ENCODE data around the gene GH1. TPM values are rescaled to one million over a fixed set of nuclear protein-coding genes. Genes with fewer than 3 reads are reported as not detected.

GH1 gene
- total RNA-seq, 1 experiment from 2014 or later, result not detected

Other genes with a start within 250 kb of the GH1 start
- 26.5 and 35.2 TPM in 2 replicates for gene LIMD2, start 218.7 kb downstream of the GH1 start, total RNA-seq (2014; rRNA removed; shearing (Covaris generic))
- gene STRADA, start 177.0 kb downstream of the GH1 start, total RNA-seq (2014; rRNA removed; shearing (Covaris generic)), result 14.7 and 17.3 TPM in 2 replicates
- 106 and 125 TPM in 2 replicates for gene CCDC47, start 145.2 kb downstream of the GH1 start, total RNA-seq (2014; rRNA removed; shearing (Covaris generic))
- gene DDX42, start 144.7 kb downstream of the GH1 start, total RNA-seq (2014; rRNA removed; shearing (Covaris generic)), result 102 and 118 TPM in 2 replicates
- gene PSMC5, start 91.4 kb downstream of the GH1 start, total RNA-seq (2014; rRNA removed; shearing (Covaris generic)), result 54.4 and 63.7 TPM in 2 replicates
- 68.9 and 80.2 TPM in 2 replicates for gene FTSJ3, start 91.2 kb downstream of the GH1 start, total RNA-seq (2014; rRNA removed; shearing (Covaris generic))
- 75.9 and 115 TPM in 2 replicates for gene SMARCD2, start 76.2 kb downstream of the GH1 start, total RNA-seq (2014; rRNA removed; shearing (Covaris generic))
- gene CSH2, start 45.2 kb downstream of the GH1 start, total RNA-seq (2014; rRNA removed; shearing (Covaris generic)), result not detected in 2 replicates
- not detected in 2 replicates for gene GH2, start 36.9 kb downstream of the GH1 start, total RNA-seq (2014; rRNA removed; shearing (Covaris generic))
- gene CSH1, start 22.3 kb downstream of the GH1 start, total RNA-seq (2014; rRNA removed; shearing (Covaris generic)), result not detected in 2 replicates
- not detected in 2 replicates for gene CSHL1, start 7.6 kb downstream of the GH1 start, total RNA-seq (2014; rRNA removed; shearing (Covaris generic))
- not detected in 2 replicates for gene CD79B, start 13.5 kb upstream of the GH1 start, total RNA-seq (2014; rRNA removed; shearing (Covaris generic))
- gene SCN4A, start 54.1 kb upstream of the GH1 start, total RNA-seq (2014; rRNA removed; shearing (Covaris generic)), result not detected in 2 replicates
- 0.08 TPM in 1 of 2 replicates, not detected in the other for gene PRR29, start 79.5 kb upstream of the GH1 start, total RNA-seq (2014; rRNA removed; shearing (Covaris generic))
- gene ICAM2, start 101.8 kb upstream of the GH1 start, total RNA-seq (2014; rRNA removed; shearing (Covaris generic)), result 0.87 TPM in 1 of 2 replicates, not detected in the other
- 4.4 and 5.8 TPM in 2 replicates for gene ERN1, start 211.3 kb upstream of the GH1 start, total RNA-seq (2014; rRNA removed; shearing (Covaris generic))